HG02938 (cell line): Measurements from ENCODE around the gene STMN1.

ENCODE experiments used
- ATAC-seq: cut with Tn5 transposase; IDR thresholded peaks from one replicate; pipeline ENCODE4 v1.9.1; 2021; ENCODE audit warnings: mild to moderate bottlenecking, moderate library complexity; ENCODE audit not compliant: unreplicated experiment

Gene STMN1

GRCh38 chr1:25871704-25872494 lies 34.3 kb downstream of the STMN1 start:
- no peak for ATAC-seq

- no peak for ATAC-seq
Measured at GRCh38 chr1:25871086-25871703, 35.0 kb downstream of the STMN1 start.

GRCh38 chr1:25870614-25871013 lies 35.6 kb downstream of the STMN1 start:
- no peak for ATAC-seq

- no peak for ATAC-seq
Measured at GRCh38 chr1:25869909-25870606, 36.2 kb downstream of the STMN1 start.

- ATAC-seq, result no peak
Measured at GRCh38 chr1:25867210-25867991, 38.8 kb downstream of the STMN1 start.

GRCh38 chr1:25866288-25866687 lies 39.9 kb downstream of the STMN1 start:
- no peak for ATAC-seq

- ATAC-seq, result no peak
Measured at GRCh38 chr1:25864434-25864833, 41.8 kb downstream of the STMN1 start.

GRCh38 chr1:25863486-25864262 lies 42.5 kb downstream of the STMN1 start:
- ATAC-seq, result no peak

GRCh38 chr1:25862785-25863485 lies 43.3 kb downstream of the STMN1 start:
- no peak for ATAC-seq

GRCh38 chr1:25861316-25862286 lies 44.6 kb downstream of the STMN1 start:
- ATAC-seq, result no peak

- peak; percentile 53 for ATAC-seq
Measured at GRCh38 chr1:25858906-25859789, 47.1 kb downstream of the STMN1 start, which contains the start of gene AUNIP. TSS of gene AUNIP (minus strand) at chr1:25859457. CDS start at chr1:25859357, 100 bp downstream.

GRCh38 chr1:25858494-25858893 lies 47.7 kb downstream of the STMN1 start:
- no peak for ATAC-seq

GRCh38 chr1:25856856-25857255 lies 49.4 kb downstream of the STMN1 start:
- no peak for ATAC-seq

GRCh38 chr1:25854554-25854953 lies 51.7 kb downstream of the STMN1 start:
- no peak for ATAC-seq
